Activated effector memory CD4-positive, alpha-beta T cell treated with Interleukin-2 at 50 U/mL for 16 hours (primary cell): ENCODE measurements around the gene RIC1.
A peak's percentile ranks its signal among the peaks of the same experiment; 100 is the strongest.
"Not testable (repeated sequence)": the region's sequence is repeated elsewhere in the genome, so short reads cannot be mapped to it uniquely, and the experiment has no call there.

Experiments
- DNase-seq: peaks from one replicate; pipeline ENCODE4 v3.0.0-alpha.2; 2020

RIC1 gene

DNA sequence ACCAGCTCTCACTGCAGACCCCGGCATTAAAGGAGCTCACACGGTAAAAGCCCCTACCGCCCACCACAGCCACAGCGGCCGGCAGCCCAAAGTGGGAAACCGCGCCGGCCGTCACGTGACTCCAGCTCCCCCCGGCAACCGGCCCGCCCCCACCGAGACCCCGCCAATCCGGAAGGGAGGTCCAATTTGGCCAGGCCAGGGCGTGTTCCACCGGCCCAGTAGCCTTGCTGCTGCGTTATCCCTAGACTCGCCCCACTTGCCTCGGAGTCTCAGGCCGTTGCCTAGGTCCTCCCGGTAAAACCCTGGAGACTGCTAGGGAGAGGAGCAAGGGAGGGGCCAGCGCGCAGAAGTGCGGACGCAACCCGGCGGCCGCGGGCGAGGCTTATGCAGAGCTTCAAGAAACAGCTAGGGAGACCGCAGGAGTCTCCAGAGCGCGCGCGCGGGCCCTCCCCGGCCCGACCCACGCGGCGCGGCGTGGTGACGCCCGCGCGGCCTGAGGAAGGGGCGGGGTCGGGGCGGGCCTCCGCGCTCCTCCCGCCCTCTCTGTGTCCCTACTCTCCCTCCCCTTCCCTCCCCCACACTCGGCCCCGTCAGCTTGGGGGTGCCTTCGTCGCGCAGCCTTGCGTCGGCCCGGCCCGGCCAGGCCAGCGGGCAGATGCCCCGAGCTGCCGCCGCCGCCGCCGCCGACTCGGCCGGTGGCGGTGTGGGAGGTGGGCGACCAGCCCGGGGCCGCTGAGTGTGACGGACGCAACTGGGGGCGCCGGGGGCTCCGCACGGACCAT lies at the start of gene RIC1:
Gene RIC1 (plus strand): TSS at position 578 of the 782 bp plus-strand sequence. CDS start 203 bp downstream, at position 781.
- DNase-seq: peak; percentile 85

DNA sequence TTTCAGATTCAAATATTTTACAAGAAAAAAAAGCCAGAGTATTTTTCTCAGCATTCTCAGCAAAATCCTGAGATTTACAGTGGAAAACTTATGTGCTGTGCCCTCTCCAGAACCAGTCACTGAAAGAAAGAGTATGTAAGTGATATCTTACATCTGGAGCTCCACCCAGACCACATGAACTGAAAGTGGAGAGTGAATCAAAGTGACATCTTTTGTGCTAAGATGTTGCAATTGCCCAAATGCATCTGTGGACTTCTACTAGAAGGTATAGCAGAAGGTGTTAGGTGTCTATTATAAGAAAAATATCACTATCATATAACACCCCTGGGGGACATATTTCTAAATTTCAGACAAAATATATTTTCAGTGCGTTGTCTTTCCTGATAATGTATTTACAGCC lies 49.0 kb upstream of the RIC1 start:
- no peak for DNase-seq

GRCh38 chr9:5580650-5581049 lies 48.3 kb upstream of the RIC1 start:
- no peak for DNase-seq

GRCh38 chr9:5581706-5582105 lies 47.2 kb upstream of the RIC1 start:
- DNase-seq: not testable (repeated sequence)

DNA sequence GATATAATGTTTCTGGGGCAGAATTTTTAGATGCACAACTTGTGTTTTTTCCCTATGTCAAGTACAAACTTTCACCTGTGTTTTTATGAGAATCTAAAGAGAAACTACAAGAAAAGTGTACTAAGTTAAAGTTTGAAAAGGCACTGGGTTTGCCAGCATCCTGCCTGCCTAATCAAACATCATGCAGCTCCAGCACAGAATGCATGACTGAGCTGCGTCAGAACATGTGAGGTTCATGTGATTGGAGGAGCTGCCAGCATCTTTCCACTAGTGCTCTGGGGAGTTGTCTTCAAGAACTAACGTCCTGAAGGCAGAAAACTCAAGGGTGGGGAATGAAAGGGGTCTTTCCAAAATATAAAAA lies 46.1 kb upstream of the RIC1 start:
- no peak for DNase-seq

DNA sequence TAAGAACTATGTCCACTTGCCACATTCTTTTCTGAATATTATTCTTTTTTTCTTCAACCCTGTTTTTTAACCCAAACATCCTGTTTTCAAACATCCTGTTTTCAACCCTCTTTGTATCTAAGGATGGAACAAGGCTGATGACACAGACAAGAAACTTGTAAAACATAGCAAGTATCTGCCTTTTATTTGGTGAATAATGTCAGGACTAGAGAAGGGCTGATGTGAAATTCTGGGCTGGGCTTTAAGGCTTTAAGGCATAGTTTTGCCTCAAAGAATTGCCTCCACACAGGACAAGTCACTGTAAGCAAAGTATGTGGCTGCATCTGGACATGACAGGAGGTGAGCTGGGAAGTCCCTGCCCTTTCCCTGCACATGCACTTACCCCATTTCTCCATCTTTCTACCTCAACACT lies 42.5 kb upstream of the RIC1 start:
- DNase-seq: no peak

DNA sequence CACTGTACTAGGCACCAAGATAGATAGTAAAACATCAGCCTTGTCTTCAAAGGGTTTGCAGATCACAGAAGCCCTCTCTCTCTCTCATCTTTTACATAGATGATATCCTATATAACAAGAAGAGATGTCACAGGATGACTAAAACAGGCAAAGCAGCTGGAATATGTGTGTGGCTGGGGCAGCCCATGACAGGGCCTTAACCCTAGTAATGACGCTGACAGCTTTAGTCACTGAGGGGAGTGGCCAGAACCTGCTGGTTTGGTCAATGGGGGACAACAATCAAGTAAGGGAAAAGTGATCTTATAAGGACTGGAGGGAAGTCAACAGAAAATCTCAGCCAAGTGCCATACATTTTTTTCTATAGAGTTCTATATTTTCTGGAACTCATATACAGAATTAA lies 41.9 kb upstream of the RIC1 start:
- no peak for DNase-seq

DNA sequence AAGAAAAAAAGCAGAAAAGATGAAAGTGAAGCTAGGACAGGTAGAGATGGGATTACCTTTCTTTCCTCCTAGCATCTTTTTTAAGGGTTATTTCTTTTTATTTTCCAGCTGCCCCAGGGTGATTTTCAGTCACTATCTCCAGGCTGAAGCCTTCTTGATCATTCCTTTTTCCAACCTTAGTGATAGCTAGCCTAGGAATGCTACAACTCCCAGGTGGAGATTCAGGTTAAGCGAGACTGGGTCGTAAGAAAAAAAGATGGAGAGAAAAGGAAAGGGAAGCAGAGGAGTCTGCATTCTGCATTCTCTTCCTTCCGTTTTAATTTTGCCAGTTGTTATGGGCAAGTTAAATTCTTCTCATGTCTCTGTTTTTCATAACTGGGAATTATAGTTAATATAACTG lies 36.7 kb upstream of the RIC1 start:
- no peak for DNase-seq

GRCh38 chr9:5592904-5593303 lies 36.0 kb upstream of the RIC1 start:
- no peak for DNase-seq

DNA sequence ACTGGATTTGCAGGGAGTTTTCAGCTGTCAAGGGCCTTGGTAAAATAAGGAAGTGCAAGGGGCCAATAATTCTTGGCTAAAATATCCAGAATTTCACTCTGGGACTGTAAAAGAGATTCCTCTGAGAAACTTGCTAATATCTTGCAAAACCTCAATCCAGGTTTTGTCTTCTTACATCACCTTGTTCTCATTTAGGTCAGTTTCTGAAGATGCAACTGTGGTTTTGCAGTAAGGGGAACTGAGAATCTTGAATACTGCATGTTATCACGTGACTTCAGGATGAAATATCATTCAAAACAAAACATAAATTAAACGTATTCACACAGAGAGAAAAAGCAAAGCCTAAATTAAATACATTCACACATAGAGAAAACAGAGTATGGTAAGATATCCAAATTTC lies 35.0 kb upstream of the RIC1 start:
- DNase-seq: no peak

- DNase-seq: no peak
Measured at GRCh38 chr9:5596173-5596572, 32.7 kb upstream of the RIC1 start.

GRCh38 chr9:5608298-5609225 lies 20.3 kb upstream of the RIC1 start:
- DNase-seq: no peak

- no peak for DNase-seq
Measured at GRCh38 chr9:5609226-5609596, 19.7 kb upstream of the RIC1 start.

DNA sequence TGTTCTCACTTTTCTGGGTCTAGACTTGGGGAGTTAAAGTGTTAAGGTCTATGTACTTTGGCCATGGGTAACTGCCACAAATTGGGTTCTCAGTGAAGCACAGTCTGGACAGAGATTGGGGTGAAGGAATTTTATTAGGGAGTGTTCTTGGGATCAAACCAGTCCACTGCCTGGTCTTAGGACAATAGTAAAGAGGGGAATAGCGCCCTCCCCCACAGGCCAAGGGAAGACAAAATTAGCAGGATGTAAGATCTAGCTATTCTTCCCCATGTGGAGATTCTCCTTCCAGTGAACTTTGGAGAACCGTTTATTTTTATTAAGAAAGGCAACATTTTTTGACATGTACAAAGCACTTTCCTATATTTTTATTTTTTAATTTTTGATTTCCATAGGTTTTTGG lies 18.4 kb upstream of the RIC1 start:
- no peak for DNase-seq

- no peak for DNase-seq
Measured at GRCh38 chr9:5611321-5612184, 17.4 kb upstream of the RIC1 start.

- DNase-seq: no peak
Measured at GRCh38 chr9:5612185-5612530, 16.7 kb upstream of the RIC1 start.

GRCh38 chr9:5614192-5614591 lies 14.7 kb upstream of the RIC1 start:
- DNase-seq: no peak

GRCh38 chr9:5614985-5615384 lies 13.9 kb upstream of the RIC1 start:
- DNase-seq: no peak

GRCh38 chr9:5617749-5618148 lies 11.2 kb upstream of the RIC1 start:
- no peak for DNase-seq

- no peak for DNase-seq
Measured at GRCh38 chr9:5620494-5620893, 8.4 kb upstream of the RIC1 start.

GRCh38 chr9:5621327-5621726 lies 7.6 kb upstream of the RIC1 start:
- DNase-seq: no peak

DNA sequence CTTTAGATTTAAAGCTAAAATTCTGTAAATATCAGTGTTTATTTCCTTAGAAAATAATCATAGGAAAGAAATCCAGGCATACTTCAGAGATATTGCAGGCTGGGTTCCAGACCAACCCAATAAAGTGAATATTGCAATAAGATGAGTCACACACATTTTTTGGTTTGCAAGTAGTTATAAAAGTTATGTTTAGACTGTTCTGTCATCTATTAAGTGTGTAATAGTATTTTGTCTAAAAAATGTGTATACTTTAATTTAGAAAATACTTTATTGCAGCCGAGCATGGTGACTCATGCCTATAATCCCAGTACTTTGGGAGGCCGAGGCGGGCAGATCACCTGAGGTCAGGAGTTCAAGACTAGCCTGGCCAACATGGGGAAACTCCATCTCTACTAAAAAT lies 6.9 kb upstream of the RIC1 start:
- DNase-seq: no peak

DNA sequence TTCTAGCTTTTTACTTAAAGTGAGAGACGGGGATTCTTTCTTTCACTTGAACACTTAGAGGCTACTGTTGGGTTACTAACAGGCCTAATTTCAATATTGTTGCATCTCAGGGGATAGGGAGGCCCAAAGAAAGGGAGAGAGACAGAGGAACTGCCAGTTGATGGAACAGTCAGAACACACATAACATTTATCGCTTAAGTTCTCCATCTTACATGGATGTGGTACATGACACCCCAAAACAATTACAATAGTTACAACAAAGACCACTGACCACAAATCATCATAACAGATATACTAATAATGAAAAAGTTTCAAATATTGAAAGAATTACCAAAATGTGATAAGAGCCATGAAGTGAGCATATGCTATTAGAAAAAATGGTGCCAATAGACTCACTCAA lies 4.3 kb upstream of the RIC1 start:
- DNase-seq: no peak
